ENCODE measurements around the gene CEP170. TPM values are rescaled to one million over a fixed set of nuclear protein-coding genes. Genes with fewer than 3 reads are reported as not detected.

Gene CEP170
- total RNA-seq, 6 experiments from 2014 or later: 12.6 to 24.6 (median 14.6) TPM

- intact Hi-C loops (cut with DNase I): no loop called here
- Histone ChIP-seq H3K27ac (peak overlapping the region; percentile 80 to 96 (median 87)), H3K4me3 (peak overlapping the region; percentile 74 to 82 (median 75)), H3K9me3 (no peaks in the 10 kb centered on the region), H3K36me3 (no peaks in the 10 kb centered on the region), H3K4me1 (peaks cover 0 to 25% (median 4%) of the 10 kb centered on the region in 4 donors), H3K27me3 (no peaks in the 10 kb centered on the region)
- ATAC-seq (no peak), DNase-seq (no peak)
- no peak for TF ChIP-seq POLR2A (IDR thresholded peaks at IDR 0.05)
- WGBS (ENCODE audit: insufficient coverage, low coverage, low lambda C conversion rate, missing lambda C conversion rate): 30% methylated on average over 2 of the region's 2 CpGs
Measured at GRCh38 chr1:243256590-243256989, 1.5 kb upstream of the CEP170 start.

DNA sequence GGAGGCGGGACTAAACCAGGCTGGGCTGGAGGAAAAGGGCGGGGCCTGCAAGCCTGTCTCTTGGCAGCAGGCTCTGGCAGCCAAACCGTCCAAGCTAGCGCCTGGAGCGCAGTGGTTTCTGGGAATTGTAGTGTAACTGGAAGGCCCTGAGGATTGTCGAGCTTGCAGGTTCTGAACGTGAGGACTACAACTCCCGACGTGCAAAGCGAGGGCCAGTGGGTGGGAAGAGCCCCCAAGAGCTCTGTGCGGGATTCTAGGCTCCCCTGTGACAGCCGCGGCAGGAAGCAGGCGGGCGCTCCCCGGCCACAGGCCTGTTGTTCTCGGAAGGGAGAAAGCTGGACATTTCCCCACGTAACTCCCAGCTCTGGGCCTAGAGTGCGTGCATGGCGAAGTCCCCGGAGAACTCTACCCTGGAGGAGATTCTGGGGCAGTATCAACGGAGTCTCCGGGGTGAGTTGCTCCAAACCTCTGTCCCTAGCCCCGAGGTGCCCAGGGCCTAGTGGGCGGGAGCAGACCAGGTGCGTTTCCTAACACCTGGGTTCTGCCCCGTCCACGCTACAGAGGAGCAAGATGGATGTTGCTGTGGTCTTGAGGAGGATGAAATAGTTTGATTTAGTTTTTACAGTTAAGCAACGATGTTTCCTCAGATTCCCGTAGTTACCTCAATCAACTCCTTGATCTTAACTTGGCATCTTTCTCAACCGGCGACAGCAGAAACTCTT lies 871 bp upstream of the CEP170 start, which contains the start of gene SDCCAG8:
SDCCAG8 (plus strand) TSS at position 251 of the 722 bp plus-strand sequence; CDS start at position 384, 133 bp downstream.
- peak; percentile 91 for TF ChIP-seq POLR2A (IDR thresholded peaks at IDR 0.05)
- TF ChIP-seq, protein P1, sequence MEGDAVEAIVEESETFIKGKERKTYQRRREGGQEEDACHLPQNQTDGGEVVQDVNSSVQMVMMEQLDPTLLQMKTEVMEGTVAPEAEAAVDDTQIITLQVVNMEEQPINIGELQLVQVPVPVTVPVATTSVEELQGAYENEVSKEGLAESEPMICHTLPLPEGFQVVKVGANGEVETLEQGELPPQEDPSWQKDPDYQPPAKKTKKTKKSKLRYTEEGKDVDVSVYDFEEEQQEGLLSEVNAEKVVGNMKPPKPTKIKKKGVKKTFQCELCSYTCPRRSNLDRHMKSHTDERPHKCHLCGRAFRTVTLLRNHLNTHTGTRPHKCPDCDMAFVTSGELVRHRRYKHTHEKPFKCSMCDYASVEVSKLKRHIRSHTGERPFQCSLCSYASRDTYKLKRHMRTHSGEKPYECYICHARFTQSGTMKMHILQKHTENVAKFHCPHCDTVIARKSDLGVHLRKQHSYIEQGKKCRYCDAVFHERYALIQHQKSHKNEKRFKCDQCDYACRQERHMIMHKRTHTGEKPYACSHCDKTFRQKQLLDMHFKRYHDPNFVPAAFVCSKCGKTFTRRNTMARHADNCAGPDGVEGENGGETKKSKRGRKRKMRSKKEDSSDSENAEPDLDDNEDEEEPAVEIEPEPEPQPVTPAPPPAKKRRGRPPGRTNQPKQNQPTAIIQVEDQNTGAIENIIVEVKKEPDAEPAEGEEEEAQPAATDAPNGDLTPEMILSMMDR (IDR thresholded peaks at IDR 0.05): no peak
- no peaks in the 10 kb centered on the region for H3K36me3 ChIP-seq

GRCh38 chr1:243254233-243254926 lies 701 bp downstream of the CEP170 start:
- TF ChIP-seq POLR2A (IDR thresholded peaks at IDR 0.05): no peak
- TF ChIP-seq, protein P1 (IDR thresholded peaks at IDR 0.05): no peak

More for the DNA sequence above, 871 bp upstream of the CEP170 start, which contains the start of gene SDCCAG8:
- ATAC-seq (peak; percentile 87 to 95 (median 90)), DNase-seq (peak; percentile 97 to 99 (median 99))
- H3K4me3 ChIP-seq: peak within 1 kb of the TSS; percentile 74 to 82 (median 75)
- 0% methylated on average over 6 of the region's 32 CpGs for WGBS (ENCODE audit: insufficient coverage, low coverage, low lambda C conversion rate, missing lambda C conversion rate)
- intact Hi-C loops (cut with DNase I): no loop called here
- peaks cover 0 to 25% (median 4%) of the 10 kb centered on the region in 4 donors for H3K4me1 ChIP-seq
- H3K27me3 ChIP-seq: no peaks in the 10 kb centered on the region
- H3K9me3 ChIP-seq: no peaks in the 10 kb centered on the region
- peak within 1 kb of the TSS; percentile 93 to 96 (median 93) for H3K27ac ChIP-seq

GRCh38 chr1:243253926-243254232 lies 1.2 kb downstream of the CEP170 start:
- ATAC-seq (no peak), DNase-seq (no peak)
- under 1% methylated on average over 4 of the region's 4 CpGs for WGBS (ENCODE audit: insufficient coverage, low coverage, low lambda C conversion rate, missing lambda C conversion rate)
- Histone ChIP-seq H3K9me3 (no peaks in the 10 kb centered on the region), H3K27ac (peak overlapping the region; percentile 93 to 96 (median 93)), H3K27me3 (no peaks in the 10 kb centered on the region), H3K36me3 (no peaks in the 10 kb centered on the region), H3K4me3 (peak overlapping the region; percentile 74 to 82 (median 75)), H3K4me1 (peaks cover 0 to 25% (median 4%) of the 10 kb centered on the region in 4 donors)
- TF ChIP-seq, protein P1 (IDR thresholded peaks at IDR 0.05): no peak
- no peak for TF ChIP-seq POLR2A (IDR thresholded peaks at IDR 0.05)
- intact Hi-C loops (cut with DNase I): no loop called here

More at GRCh38 chr1:243254233-243254926, 701 bp downstream of the CEP170 start:
- WGBS (ENCODE audit: insufficient coverage, low coverage, low lambda C conversion rate, missing lambda C conversion rate): under 1% methylated on average over 27 of the region's 50 CpGs
- intact Hi-C loops (cut with DNase I): no loop called here
- ATAC-seq: peak; percentile 22 to 47 (median 32)
- H3K27ac ChIP-seq: peak overlapping the region; percentile 93 to 96 (median 93)
- H3K27me3 ChIP-seq: no peaks in the 10 kb centered on the region
- H3K4me3 ChIP-seq: peak overlapping the region; percentile 74 to 82 (median 75)
- H3K9me3 ChIP-seq: no peaks in the 10 kb centered on the region
- peaks cover 0 to 25% (median 4%) of the 10 kb centered on the region in 4 donors for H3K4me1 ChIP-seq
- no peaks in the 10 kb centered on the region for H3K36me3 ChIP-seq
- DNase-seq: peak; percentile 73 to 85 (median 82)

All from right lobe of liver (tissue), 6 donors.